ENCODE results near the gene CABLES2. TPM values are rescaled to one million over a fixed set of nuclear protein-coding genes. Genes with fewer than 3 reads are reported as not detected.
A peak's percentile ranks its signal among the peaks of the same experiment; 100 is the strongest.

The CABLES2 gene
- total and polyA plus RNA-seq, 3 experiments from 2014 or later = 3.2 to 9.2 (median 8.6) TPM

GRCh38 chr20:62352402-62353288 is 54.4 kb downstream of the CABLES2 start:
- Mint-ChIP-seq H3K4me1 (peaks cover 0 to 2% (median 0%) of the 10 kb centered on the region in 3 donors), H3K27me3 (no peaks in the 10 kb centered on the region), H3K27ac (no peak overlapping the region), H3K9me3 (peaks cover 1 to 8% (median 3%) of the 10 kb centered on the region in 5 donors), H3K36me3 (peaks cover 0 to 3% (median 0%) of the 10 kb centered on the region in 3 donors), H3K4me3 (no peak overlapping the region)
- ChIA-PET CTCF (no interaction called here), POLR2A (no interaction called here)
- Histone ChIP-seq H3K9me3 (ENCODE audit: low read length) (no peaks in the 10 kb centered on the region), H3K4me3 (ENCODE audit: low read length) (no peak overlapping the region), H3K36me3 (ENCODE audit: insufficient read depth, low read length) (no peaks in the 10 kb centered on the region), H3K27ac (ENCODE audit: low read depth, low read length) (no peak overlapping the region), H3K27me3 (ENCODE audit: insufficient read depth, low read length, poor library complexity, severe bottlenecking) (no peaks in the 10 kb centered on the region), H3K4me1 (ENCODE audit: insufficient read depth, low read length) (no peaks in the 10 kb centered on the region)
- DNase-seq = no peak

DNA sequence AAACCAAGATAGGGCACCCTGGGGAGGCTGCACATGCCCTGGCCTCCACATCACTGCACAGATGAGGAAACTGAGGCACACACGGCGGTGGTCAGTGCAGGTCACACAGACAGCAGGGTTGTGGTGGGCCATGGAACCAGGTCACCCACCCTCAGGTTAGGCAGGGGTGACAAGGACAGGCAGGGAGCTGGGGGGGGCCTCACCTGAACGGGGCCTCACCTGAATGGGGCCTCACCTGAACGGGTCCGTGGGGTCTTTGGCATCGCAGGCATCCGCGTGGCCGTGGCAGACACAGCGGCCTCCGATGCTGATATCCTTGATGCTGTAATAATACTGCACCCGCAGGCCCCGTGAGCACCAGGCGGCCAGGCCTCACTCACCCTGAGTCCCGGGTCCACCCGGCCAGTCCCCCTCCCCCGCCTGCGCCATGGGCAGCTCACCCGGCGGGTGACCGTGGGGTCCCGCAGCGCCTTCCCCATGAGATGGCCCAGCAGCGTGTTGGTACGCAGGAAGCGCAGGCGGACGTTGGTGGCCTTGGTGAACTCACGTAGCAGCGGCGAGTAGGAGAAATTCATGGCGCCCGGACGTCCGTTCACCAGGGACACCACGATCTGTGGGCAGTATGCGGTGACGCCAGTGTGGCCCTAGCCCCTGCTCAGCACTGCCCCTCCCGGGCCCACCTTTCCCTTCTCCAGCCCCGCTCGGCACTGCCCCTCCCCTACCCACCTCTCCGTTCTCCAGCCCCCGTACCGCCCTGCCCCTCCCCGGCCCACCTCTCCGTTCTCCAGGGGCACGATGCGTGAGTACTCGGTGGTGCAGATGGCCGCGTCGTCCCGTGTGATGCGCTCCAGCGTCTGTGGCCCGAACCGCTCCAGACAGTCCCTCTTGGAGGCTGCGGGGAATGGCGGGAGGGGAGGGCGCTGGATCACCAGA is 55.4 kb downstream of the CABLES2 start:
- no peaks in the 10 kb centered on the region for H3K9me3 ChIP-seq (ENCODE audit: low read length)
- ChIA-PET CTCF (no interaction called here), POLR2A (no interaction called here)
- no peak for DNase-seq
- H3K4me1 Mint-ChIP-seq = peaks cover 0 to 2% (median 0%) of the 10 kb centered on the region in 3 donors
- H3K36me3 ChIP-seq (ENCODE audit: insufficient read depth, low read length) = no peaks in the 10 kb centered on the region
- H3K4me3 Mint-ChIP-seq = no peak overlapping the region
- no peaks in the 10 kb centered on the region for H3K27me3 ChIP-seq (ENCODE audit: insufficient read depth, low read length, poor library complexity, severe bottlenecking)
- peaks cover 1 to 8% (median 3%) of the 10 kb centered on the region in 5 donors for H3K9me3 Mint-ChIP-seq
- no peak overlapping the region for H3K27ac ChIP-seq (ENCODE audit: low read depth, low read length)
- H3K36me3 Mint-ChIP-seq = peaks cover 0 to 3% (median 0%) of the 10 kb centered on the region in 3 donors
- no peaks in the 10 kb centered on the region for H3K4me1 ChIP-seq (ENCODE audit: insufficient read depth, low read length)
- no peaks in the 10 kb centered on the region for H3K27me3 Mint-ChIP-seq
- no peak overlapping the region for H3K4me3 ChIP-seq (ENCODE audit: low read length)
- H3K27ac Mint-ChIP-seq = no peak overlapping the region

GRCh38 chr20:62350629-62351422 is 56.3 kb downstream of the CABLES2 start:
- Mint-ChIP-seq H3K27ac (peak overlapping the region in 1 of 8 donors; percentile 26), H3K36me3 (peaks cover 0 to 3% (median 0%) of the 10 kb centered on the region in 3 donors), H3K4me1 (peaks cover 0 to 2% (median 0%) of the 10 kb centered on the region in 3 donors), H3K9me3 (peaks cover 1 to 8% (median 3%) of the 10 kb centered on the region in 5 donors), H3K4me3 (no peak overlapping the region), H3K27me3 (no peaks in the 10 kb centered on the region)
- Histone ChIP-seq H3K36me3 (ENCODE audit: insufficient read depth, low read length) (no peaks in the 10 kb centered on the region), H3K27ac (ENCODE audit: low read depth, low read length) (no peak overlapping the region), H3K9me3 (ENCODE audit: low read length) (no peaks in the 10 kb centered on the region), H3K4me3 (ENCODE audit: low read length) (no peak overlapping the region), H3K27me3 (ENCODE audit: insufficient read depth, low read length, poor library complexity, severe bottlenecking) (no peaks in the 10 kb centered on the region), H3K4me1 (ENCODE audit: insufficient read depth, low read length) (no peaks in the 10 kb centered on the region)
- no peak for DNase-seq
- CTCF ChIA-PET = no interaction called here
- POLR2A ChIA-PET = no interaction called here

DNA sequence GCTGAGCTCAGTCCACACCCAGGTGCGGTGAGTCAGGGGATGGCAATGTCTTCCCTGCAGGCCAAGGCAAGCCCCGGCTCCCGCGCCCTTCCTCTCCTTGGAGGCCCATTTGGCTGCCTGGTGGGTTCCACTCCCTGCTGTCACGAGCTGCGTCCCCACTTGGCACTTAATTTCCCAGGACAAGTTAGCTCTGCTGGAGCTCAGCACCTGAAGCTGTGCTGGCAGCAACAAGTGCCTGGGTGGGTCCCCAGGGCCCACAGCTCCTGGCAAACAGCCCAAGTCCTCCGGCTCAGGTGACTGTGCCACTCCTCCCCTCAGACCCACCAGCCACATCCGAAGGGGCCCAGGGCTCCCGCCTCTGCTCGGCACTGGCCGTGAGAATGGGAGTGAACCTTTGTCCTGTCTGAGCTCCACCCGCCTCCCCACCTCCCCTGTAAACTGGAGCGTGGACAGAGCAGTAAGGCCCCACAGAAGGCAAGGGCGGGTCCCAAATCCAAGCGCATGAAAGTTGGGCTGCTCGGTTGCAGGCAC is 56.9 kb downstream of the CABLES2 start:
- no peak overlapping the region for H3K27ac ChIP-seq (ENCODE audit: low read depth, low read length)
- peaks cover 0 to 2% (median 0%) of the 10 kb centered on the region in 3 donors for H3K4me1 Mint-ChIP-seq
- no peaks in the 10 kb centered on the region for H3K4me1 ChIP-seq (ENCODE audit: insufficient read depth, low read length)
- peaks cover 0 to 3% (median 0%) of the 10 kb centered on the region in 3 donors for H3K36me3 Mint-ChIP-seq
- no peaks in the 10 kb centered on the region for H3K9me3 ChIP-seq (ENCODE audit: low read length)
- no peak overlapping the region for H3K4me3 Mint-ChIP-seq
- no peaks in the 10 kb centered on the region for H3K36me3 ChIP-seq (ENCODE audit: insufficient read depth, low read length)
- no peak for DNase-seq
- CTCF ChIA-PET = no interaction called here
- H3K27me3 ChIP-seq (ENCODE audit: insufficient read depth, low read length, poor library complexity, severe bottlenecking) = no peaks in the 10 kb centered on the region
- H3K27me3 Mint-ChIP-seq = no peaks in the 10 kb centered on the region
- H3K4me3 ChIP-seq (ENCODE audit: low read length) = no peak overlapping the region
- H3K27ac Mint-ChIP-seq = no peak overlapping the region
- POLR2A ChIA-PET = no interaction called here
- peaks cover 1 to 8% (median 3%) of the 10 kb centered on the region in 5 donors for H3K9me3 Mint-ChIP-seq

GRCh38 chr20:62349556-62350097 is 57.5 kb downstream of the CABLES2 start:
- CTCF ChIA-PET = no interaction called here
- H3K4me1 ChIP-seq (ENCODE audit: insufficient read depth, low read length) = no peaks in the 10 kb centered on the region

DNA sequence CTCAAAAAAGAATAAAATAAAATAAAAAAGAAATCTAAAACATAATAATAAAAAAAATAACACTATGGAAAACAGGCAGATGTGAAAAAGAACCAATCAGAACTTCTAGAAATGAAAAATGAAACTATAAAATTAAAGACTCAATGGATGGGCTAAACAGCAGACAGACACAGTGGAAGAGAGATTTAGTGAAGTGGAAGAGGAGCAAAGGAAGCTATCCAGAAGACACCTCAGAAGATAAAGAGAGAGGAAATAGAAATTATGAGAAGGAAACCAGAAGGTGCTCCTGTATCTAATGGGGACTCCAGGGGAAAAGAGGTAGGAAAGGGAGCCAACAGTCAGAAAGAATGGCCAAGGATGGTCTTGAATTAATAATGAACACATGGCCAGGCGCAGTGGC is 58.5 kb downstream of the CABLES2 start:
- H3K27ac ChIP-seq (ENCODE audit: low read depth, low read length) = no peak overlapping the region
- H3K27me3 ChIP-seq (ENCODE audit: insufficient read depth, low read length, poor library complexity, severe bottlenecking) = no peaks in the 10 kb centered on the region
- ChIA-PET CTCF (no interaction called here), POLR2A (no interaction called here)
- H3K9me3 Mint-ChIP-seq = peaks cover 1 to 8% (median 3%) of the 10 kb centered on the region in 5 donors
- no peak overlapping the region for H3K4me3 Mint-ChIP-seq
- H3K27ac Mint-ChIP-seq = peak overlapping the region in 1 of 8 donors; percentile 59
- peaks cover 0 to 3% (median 0%) of the 10 kb centered on the region in 3 donors for H3K36me3 Mint-ChIP-seq
- no peaks in the 10 kb centered on the region for H3K36me3 ChIP-seq (ENCODE audit: insufficient read depth, low read length)
- H3K4me1 ChIP-seq (ENCODE audit: insufficient read depth, low read length) = no peaks in the 10 kb centered on the region
- H3K4me1 Mint-ChIP-seq = peaks cover 0 to 2% (median 0%) of the 10 kb centered on the region in 3 donors
- no peak for DNase-seq
- H3K27me3 Mint-ChIP-seq = no peaks in the 10 kb centered on the region
- H3K9me3 ChIP-seq (ENCODE audit: low read length) = no peaks in the 10 kb centered on the region
- H3K4me3 ChIP-seq (ENCODE audit: low read length) = no peak overlapping the region

More at GRCh38 chr20:62349556-62350097, 57.5 kb downstream of the CABLES2 start:
- peaks cover 0 to 2% (median 0%) of the 10 kb centered on the region in 3 donors for H3K4me1 Mint-ChIP-seq
- H3K27ac ChIP-seq (ENCODE audit: low read depth, low read length) = no peak overlapping the region
- no peak overlapping the region for H3K4me3 ChIP-seq (ENCODE audit: low read length)
- H3K9me3 ChIP-seq (ENCODE audit: low read length) = no peaks in the 10 kb centered on the region
- H3K36me3 Mint-ChIP-seq = peaks cover 0 to 3% (median 0%) of the 10 kb centered on the region in 3 donors
- POLR2A ChIA-PET = no interaction called here
- no peak for DNase-seq
- no peaks in the 10 kb centered on the region for H3K27me3 ChIP-seq (ENCODE audit: insufficient read depth, low read length, poor library complexity, severe bottlenecking)
- no peak overlapping the region for H3K27ac Mint-ChIP-seq
- H3K36me3 ChIP-seq (ENCODE audit: insufficient read depth, low read length) = no peaks in the 10 kb centered on the region
- peaks cover 1 to 8% (median 3%) of the 10 kb centered on the region in 5 donors for H3K9me3 Mint-ChIP-seq
- H3K4me3 Mint-ChIP-seq = no peak overlapping the region
- no peaks in the 10 kb centered on the region for H3K27me3 Mint-ChIP-seq

GRCh38 chr20:62347445-62347844 is 59.6 kb downstream of the CABLES2 start:
- no peaks in the 10 kb centered on the region for H3K27me3 ChIP-seq (ENCODE audit: insufficient read depth, low read length, poor library complexity, severe bottlenecking)
- Mint-ChIP-seq H3K4me1 (peaks cover 0 to 2% (median 0%) of the 10 kb centered on the region in 3 donors), H3K4me3 (no peak overlapping the region), H3K27ac (no peak overlapping the region), H3K27me3 (peaks cover 0 to 4% of the 10 kb centered on the region in 2 donors), H3K9me3 (peaks cover 1 to 8% (median 3%) of the 10 kb centered on the region in 5 donors), H3K36me3 (peaks cover 0 to 3% (median 0%) of the 10 kb centered on the region in 3 donors)
- no peaks in the 10 kb centered on the region for H3K4me1 ChIP-seq (ENCODE audit: insufficient read depth, low read length)
- no peak overlapping the region for H3K27ac ChIP-seq (ENCODE audit: low read depth, low read length)
- DNase-seq = no peak
- CTCF ChIA-PET = no interaction called here
- POLR2A ChIA-PET = no interaction called here
- H3K36me3 ChIP-seq (ENCODE audit: insufficient read depth, low read length) = no peaks in the 10 kb centered on the region
- H3K9me3 ChIP-seq (ENCODE audit: low read length) = no peaks in the 10 kb centered on the region
- H3K4me3 ChIP-seq (ENCODE audit: low read length) = no peak overlapping the region
